GDM1 (cell line): ENCODE measurements around the gene NRAP.
"Not testable (repeated sequence)": the region's sequence is repeated elsewhere in the genome, so short reads cannot be mapped to it uniquely, and the experiment has no call there.

Experiments used
- DNase-seq: peaks from one replicate; lab custom pipeline; 2025; lab: John Stamatoyannopoulos, UW

NRAP gene

DNA sequence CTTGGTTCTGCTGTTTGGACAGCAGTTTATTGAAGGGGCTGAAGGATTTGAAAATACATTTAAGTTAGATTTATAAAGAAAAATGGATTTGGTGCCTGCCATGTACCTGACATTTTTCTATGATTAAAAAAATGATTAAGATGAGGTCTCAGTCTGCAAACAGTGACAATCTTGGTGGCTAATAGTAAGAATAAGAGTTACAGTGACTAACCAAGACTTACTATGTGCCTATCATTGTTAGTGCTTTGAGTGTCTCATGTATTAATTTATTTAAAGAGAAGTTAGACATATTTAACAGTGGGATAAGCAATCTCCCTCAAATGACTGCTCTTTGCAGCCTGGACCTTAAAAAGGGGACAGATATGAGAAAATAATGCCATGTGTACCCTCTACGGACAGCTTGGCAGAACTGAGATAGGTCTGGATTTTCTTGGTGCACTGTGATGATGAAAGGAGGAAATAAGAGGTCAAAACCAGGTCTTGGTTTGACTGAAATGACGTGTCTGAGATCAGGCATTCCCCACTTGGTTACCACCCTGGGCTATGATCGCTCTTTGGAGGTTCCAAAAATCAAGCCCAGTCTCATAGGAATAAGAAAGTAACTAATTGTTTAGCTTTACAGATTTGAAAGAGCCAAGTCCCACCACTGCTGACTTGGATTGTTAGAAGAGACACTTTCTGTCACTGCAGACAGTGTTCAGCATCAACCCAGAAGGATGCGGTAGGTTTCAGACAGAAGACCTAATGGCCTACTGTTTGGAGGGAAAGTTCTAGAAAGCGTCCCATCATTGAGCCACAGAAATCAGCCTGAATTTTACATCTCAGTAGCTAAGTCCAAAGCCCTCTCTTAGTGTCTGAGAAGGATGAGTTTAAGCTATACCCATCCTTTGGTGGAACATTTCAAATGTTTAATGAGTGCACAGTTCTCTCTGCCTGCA lies 18.0 kb upstream of the NRAP start:
- no peak for DNase-seq

DNA sequence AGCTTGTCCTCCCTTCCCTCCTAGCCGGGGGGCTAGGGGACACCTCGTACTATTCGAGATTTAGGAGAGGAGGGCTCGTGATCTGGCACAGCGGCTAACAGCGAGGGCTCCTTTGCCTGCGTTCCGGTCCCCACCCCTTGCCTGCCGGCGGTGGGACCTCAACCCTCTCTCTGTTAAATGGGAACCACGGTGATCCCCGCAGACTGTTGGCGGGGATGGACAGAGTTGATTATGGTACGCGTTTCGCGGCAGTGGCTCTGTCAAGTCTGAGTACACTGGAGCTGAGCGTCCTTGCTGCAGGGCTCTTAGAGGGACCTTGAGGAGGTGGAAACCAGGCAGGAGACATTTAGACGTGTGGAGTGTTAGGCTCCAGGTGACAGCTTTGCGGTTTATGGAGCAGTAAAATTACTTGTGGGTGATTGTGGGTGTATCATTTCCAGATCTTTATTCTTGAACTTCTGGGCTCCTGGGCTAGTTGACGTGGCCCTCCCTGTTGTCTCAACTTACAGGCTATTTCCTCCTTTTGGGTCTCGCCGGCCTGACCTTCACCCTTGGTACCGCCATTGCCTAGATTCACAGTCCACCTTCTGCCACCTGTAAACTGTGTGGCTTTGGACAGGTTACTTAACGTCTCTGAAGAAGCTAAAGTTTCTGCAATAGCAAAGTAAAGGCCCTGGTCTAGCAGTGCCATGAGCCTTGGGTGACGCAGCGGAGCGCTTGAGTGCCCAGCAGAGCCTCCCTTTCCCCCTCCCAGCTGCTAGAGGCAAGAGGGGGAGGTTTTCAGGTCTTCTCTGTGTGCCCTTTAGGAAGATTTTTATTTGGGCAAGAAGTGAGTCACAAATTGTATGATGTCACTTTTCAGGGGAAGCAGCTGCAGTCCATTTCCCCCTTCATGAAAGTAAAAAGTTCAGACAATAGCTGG lies 16.6 kb upstream of the NRAP start:
- DNase-seq, result peak; percentile 23

DNA sequence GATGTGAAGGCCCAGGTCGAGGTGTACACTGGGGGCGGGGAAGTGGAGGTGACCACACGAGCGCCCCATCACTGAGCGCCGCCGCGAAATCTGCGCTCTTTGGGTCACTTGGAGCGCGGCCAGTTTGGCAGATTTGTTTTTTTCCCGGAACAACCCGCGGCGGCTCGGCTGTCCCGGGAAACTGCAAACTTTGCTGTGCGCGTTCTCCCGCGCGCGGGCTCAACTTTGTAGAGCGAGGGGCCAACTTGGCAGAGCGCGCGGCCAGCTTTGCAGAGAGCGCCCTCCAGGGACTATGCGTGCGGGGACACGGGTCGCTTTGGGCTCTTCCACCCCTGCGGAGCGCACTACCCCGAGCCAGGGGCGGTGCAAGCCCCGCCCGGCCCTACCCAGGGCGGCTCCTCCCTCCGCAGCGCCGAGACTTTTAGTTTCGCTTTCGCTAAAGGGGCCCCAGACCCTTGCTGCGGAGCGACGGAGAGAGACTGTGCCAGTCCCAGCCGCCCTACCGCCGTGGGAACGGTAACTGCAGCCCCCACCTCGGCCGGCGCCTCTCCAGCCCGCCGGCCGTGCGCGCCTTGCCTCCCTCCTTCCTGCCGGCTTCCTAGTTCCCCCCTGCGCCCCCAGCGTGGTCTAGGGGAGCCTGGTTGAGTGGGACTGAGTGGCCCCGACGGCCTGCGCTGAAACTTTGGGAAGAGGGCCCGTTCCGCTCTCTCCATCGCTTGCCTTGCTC lies 15.8 kb upstream of the NRAP start, which contains the start of gene CASP7:
CASP7 (plus strand) TSS at position 450 of the 727 bp plus-strand sequence. CDS start 17,582 bp downstream, outside the sequence.
- DNase-seq, result peak; percentile 77

DNA sequence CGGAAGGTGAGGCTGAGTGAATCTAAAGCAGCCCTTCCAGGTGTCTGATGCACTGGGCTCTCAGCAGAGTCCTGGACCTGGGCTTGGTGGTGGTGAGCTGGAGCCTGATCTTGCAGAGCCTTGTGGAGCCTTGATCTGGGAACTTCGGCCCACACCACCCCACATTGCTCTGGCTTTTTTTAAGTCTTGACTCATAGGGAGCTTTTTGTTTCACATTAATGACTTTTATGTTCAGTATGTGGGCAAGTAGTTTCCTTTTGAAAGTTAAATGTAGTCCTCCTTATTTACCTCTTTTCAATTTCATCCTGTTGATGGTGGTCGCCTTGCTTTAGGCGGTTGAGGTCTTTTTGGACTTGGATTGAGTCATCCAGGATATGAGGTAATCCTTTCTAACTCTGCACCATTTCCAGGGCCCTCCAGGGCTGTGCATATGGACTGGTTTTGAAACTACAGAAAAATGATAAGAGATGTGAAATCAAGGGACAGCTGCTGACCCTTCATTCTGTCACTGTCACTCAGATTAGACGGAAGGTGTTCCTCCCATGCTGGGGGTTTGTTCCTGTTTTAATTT lies 2.9 kb upstream of the NRAP start:
- DNase-seq, result no peak

DNA sequence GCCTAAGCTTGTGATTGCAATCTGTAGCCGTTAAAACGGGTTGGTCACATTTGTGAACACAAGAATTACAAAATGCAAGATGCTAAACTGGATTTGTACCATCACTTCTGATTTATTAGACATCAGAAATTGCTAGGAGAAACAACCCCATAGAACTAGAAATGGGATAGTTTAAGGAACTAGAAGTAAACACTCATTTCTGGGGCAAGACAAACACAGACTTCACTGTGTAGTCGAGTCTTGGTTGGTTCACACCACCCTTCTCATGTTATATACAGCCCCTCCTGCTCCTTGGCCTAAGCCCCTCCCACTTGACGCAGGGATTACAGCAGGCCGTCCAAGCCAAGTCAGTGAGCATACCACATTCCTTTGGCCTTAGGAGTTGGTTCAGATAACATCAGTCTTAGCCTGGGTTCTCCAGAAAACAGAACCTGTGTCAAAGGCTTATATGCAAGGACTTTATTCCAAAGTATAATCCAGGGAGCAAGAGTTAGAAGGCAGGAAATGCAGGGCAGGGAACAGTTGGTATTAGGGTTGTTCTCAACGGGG lies 2.0 kb upstream of the NRAP start:
- DNase-seq, result no peak

DNA sequence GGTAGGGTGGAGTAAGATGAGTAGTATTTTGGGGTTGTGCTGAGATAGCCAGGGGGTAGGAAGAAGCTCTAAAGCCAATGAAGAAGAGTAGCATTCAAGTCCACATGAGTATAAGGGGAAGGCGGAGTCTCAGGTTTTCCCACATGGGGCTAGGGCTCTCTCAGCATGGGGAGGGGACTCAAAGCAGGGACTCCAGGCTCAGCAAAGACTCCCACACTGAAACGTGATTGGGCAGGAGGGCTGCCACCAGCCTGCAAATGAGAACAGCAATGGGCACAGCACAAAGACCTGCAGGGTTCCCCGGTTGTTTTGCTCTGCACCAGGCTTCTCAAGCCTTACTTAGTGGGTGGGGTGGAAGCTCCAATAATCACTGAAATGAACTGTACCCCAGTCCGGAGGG lies 1.5 kb upstream of the NRAP start:
- no peak for DNase-seq

DNA sequence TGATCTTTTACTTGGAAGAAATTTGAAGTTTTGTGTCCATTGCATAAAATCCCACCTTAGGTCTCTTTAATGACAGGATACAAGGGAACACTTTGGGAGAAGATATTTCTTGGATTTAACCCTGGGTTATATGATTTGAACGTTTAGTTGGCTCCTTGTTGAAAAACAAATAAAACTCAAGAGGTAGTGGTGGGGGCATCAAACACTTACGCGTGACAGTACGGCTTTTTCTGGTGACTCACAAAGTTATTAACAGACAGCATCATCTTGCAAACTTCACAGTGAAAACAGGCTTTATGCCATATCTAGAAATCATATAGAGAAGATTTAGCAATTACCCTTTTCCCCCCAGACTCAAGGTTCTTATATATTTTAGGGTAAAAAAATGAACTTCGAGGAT lies 699 bp downstream of the NRAP start:
- no peak for DNase-seq

DNA sequence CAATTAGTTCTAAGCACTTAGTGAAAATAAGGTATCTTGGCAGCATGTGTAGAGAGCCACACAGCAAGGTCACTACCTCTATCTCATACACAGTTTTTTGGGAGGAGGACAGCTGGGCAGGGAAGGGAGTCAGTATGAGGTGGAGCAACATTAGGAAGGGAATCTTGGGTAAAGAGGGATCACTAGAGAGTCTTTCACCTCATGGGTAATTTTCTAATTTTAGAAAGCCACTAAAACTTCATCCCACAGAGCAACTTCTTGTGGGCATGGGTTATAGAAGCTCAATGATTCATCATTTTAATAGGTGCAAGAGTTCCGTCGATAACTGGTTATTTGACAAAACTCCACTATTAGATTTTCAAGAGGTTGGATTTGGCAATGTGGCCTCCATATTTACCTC lies 2.5 kb downstream of the NRAP start:
- no peak for DNase-seq

DNA sequence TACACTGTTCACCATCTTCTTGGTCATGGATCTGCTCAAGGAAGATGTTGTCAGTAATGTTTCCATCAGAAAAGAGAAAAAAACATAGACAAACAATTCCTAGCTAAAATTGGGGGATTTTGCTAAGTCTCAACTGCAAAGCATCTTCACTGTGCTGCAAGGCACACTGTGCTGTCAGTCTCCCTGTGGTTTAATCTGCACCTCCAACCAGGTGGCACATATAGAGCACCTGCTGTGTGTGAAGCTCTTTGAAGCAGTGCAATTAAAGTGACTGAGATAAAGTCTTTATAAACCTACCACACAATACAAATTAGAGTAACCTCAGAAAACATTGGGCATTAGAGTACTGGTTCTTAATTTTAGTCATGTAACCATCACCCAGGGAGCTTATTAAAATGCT lies 6.3 kb downstream of the NRAP start:
- DNase-seq, result no peak

DNA sequence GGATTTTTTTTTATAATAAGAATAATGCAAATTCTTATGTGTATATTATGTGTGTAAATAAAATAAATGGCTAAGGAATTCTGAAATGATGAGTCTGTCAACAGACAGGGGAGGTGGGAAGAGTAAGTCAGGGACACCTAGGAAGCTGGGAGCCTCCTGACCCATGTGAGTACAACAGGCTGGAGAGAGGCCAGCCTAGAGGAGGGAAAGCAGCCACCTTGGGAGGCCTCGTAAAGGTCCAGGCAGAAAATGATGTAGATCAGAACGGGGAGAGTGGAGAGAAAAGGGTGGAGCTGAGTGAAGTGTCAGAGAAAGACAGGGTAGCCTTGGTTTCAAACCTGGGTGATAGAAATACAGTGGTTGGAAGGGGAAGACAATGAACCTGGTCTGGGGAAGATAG lies 6.9 kb downstream of the NRAP start:
- DNase-seq, result no peak

DNA sequence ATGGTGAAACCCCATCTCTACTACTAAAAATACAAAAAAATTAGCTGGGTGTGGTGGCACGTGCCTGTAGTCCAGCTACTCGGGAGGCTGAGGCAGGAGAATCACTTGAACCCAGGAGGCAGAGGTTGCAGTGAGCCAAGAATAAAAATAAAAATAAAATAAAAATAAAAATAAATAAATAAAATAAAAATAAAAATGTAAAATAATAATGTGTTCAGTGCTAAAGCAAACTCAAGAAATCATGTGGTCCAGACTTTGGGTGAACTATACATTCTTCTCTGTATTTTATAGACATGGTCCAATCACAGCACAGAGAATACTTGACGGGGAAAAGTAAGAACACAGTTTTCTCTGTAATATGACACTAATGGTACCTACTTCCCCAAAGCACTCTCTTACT lies 11.4 kb downstream of the NRAP start:
- not testable (repeated sequence) for DNase-seq

DNA sequence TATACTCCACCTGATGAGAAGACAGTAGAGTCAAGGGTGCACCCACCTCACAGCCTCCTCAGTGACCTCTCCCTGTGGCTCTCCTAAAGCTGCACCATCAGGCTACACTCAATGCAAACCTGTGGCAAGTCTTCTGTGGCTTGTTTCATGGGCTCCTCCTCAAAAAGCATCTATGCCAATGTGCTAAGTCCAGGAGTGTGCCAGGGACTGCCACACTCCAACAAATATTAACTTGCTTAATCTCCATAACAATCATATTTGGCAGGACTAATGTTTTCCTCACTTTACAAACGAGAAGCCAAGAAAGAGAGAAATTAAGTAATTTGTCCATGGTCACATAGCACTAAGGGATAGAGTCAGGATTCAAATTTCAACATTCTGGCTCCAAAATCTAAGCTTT lies 11.9 kb downstream of the NRAP start:
- no peak for DNase-seq

DNA sequence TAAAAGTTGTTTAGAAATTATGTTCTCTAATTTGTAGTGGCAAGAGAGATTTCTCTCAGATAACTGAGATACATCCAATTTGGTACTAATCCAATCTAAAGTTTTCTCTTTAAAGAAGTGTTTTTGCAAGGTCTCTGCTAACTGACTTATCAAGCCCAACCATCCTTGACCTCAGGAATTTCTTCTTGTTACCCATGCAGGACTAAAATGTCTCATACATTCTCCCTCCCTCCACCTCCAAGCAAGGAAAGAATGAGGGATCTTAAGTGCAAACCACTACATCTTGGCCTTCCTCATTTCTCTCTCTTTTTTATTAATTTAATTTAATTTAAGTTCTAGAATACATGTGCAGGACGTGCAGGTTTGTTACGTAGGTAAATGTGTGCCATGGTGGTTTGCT lies 12.8 kb downstream of the NRAP start:
- DNase-seq, result no peak

DNA sequence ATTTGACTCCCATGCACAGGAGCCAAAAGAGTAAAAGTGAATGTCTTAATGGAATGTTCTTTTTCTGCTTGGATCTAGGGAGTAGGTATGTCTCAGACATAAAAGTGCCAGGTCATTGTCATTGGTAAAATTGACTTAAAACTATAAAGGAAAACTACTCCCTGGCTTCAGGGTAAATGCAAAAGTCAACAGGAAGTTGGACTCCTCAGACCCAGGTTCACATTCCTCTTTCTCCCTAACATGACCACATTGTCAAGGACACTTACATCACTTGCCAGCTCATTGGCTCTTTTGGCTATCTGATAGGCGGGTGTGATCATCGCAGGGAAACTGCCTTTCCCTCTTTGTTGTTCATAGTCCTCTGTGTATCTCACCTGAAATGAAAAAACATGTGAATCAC lies 13.7 kb downstream of the NRAP start:
- no peak for DNase-seq

DNA sequence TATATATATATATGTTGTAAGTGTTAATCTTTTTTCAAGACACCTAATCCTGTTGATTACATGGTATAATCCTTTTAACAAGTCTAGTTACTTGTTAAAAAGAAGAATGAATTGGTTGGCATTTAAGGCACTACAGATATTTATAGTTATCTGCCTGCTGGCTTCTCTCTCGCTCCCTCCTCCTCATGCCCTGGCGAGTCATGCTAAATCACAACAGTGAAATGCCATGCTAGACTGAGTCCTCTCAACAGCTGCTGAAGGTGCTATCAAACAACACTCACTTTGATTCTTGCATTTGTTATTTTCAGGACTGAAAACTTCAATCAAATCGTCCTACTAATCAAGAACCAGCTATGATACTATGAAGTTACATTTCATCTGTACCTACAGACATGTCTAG lies 15.4 kb downstream of the NRAP start:
- DNase-seq, result no peak

DNA sequence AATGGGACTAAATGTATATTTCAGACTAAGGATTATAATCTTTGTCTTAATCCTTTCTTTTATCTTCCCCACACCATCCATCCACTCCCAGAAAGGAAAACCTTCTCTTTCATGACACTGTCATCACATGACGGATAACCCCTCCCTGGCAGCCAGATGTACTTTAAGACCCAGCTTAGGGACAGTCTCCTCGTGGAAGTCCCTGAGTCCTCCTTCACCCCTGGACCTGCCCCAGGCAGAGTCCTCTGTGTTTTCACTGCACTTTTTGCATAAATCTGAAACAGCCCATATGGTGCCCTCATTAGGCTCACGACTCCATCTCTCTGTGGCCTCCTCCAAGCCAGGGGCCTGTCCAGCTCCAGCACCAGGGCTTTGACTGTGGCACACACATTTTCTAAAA lies 16.0 kb downstream of the NRAP start:
- DNase-seq, result no peak

DNA sequence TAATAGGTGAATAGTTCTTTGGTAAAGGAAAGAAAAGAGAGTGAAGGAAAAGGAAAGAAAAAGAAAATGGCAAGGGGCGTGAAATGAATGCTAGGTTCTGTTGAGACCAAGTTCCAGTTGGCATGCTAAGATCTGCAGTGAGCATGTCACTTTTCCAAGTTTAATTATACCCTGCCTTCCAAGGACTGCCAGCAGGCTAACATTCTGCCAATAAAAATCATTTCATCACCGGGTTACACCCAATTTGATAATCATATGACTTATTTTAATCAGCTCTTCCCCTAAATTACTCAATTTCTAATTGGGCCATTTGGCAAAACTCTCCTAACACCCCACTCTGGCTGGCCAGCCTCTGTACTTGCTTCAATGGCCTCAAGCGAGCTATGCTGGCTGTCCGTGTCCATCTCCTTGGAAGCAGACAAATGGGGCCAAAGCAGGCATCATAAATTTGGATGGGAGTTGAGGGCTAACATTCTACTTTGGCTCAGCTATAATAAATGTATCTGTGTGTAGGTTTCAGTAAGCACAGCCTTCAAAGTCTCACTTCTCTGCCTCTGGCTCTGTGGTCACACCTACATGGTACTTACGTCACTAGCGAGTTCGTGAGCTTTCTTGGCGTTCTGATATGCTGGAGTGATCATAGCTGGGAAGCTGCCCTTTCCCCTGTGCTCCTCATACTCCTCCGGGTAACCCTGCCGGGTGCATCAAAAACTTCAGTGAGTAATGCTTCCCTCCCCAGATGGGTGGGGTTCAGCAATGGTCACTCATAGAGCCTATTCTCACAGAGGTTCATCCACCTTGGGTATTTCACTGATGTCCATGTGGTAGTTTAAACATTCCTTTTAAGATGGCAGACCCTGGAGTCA lies 17.3 kb downstream of the NRAP start:
- no peak for DNase-seq

DNA sequence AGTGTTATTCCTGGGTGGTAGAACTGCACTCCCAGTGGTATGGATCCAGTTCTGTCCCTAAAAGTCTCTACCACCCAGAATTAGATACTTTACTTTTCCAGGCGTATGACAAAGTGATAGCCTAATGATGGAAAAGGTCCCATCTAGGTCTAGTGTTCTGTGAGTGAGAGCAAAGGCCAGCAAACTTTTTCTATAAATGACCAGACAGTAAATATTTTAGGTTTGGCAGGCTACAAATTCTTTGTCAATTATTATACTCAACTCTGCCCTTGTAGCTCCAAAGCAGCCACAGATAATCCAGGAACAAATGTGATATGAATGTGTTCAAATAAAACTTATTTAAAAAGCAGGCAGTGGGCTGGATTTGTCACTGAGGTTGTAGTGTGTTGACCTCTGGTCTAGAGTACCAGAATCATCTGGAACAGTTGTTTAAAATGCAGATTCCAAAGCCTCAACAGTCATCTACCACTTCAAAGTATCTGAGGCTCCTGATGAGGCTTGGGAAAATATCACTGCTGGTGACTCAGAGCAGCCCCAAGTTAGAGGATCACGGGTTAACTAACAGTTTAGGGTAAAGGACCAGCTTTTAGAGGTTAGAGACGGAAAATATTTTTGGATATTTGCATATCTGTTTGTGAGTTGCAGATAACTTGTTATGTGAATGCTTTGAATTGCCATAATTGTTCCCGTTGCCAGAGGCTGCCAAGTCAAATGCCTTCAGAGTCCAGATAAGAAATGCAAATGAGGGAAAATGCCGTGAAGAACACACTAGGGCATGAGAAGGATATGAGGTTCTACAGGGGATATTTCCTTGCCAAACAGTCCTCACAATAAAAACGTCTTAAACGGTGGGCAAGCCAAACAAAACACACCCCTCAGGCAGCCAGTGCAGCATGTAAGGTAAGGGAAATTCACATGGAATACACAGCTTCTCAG lies 19.4 kb downstream of the NRAP start:
- no peak for DNase-seq

DNA sequence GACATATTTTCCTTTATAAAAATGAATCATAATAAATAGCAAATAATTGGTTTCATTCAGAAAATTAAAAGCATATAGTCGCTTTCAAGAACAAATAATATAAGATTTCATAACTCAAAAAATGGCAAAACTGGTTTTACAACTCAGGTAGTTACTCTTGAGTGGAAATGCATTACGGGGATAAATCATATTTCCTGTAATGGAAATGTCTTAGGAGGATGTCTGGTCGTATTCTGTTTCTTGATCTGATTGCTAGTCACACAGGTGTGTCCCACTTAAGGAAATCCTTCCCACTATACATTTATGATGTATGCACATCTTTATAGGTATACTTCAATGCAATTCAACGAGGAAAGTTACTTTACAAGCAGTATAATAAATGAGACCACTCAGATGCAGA lies 20.7 kb downstream of the NRAP start:
- DNase-seq, result no peak
